Fibroblast of skin of right quadriceps (primary cell): Measurements from ENCODE around the gene PTPRH.

Source experiments
- DNase-seq: peaks from one replicate; pipeline ENCODE4 v3.0.0-alpha.2; 2013

The PTPRH gene

GRCh38 chr19:55208880-55209692 is at the start of gene PTPRH:
Gene PTPRH (minus strand): TSS chr19:55209501. CDS start chr19:55209433, 68 bp downstream.
- DNase-seq: no peak

- no peak for DNase-seq
These were observed 49.2 kb upstream of the PTPRH start for GRCh38 chr19:55258476-55258827.

- no peak for DNase-seq
These were observed 48.4 kb upstream of the PTPRH start for GRCh38 chr19:55257461-55258420.

GRCh38 chr19:55256562-55257460 is 47.5 kb upstream of the PTPRH start:
- no peak for DNase-seq

GRCh38 chr19:55255618-55256423 is 46.5 kb upstream of the PTPRH start:
- DNase-seq: peak; percentile 23

- no peak for DNase-seq
These were observed 45.3 kb upstream of the PTPRH start for GRCh38 chr19:55254625-55254977.

- DNase-seq: no peak
These were observed 44.7 kb upstream of the PTPRH start for GRCh38 chr19:55253842-55254624.

GRCh38 chr19:55252760-55253663 is 43.7 kb upstream of the PTPRH start:
- no peak for DNase-seq

GRCh38 chr19:55251341-55252081 is 42.2 kb upstream of the PTPRH start:
- DNase-seq: peak; percentile 23

- DNase-seq: no peak
These were observed 41.1 kb upstream of the PTPRH start for GRCh38 chr19:55250262-55251036.

GRCh38 chr19:55249841-55250240 is 40.5 kb upstream of the PTPRH start:
- no peak for DNase-seq

- no peak for DNase-seq
These were observed 39.4 kb upstream of the PTPRH start for GRCh38 chr19:55248704-55249103.

- no peak for DNase-seq
These were observed 38.9 kb upstream of the PTPRH start for GRCh38 chr19:55248166-55248675.

- no peak for DNase-seq
These were observed 38.4 kb upstream of the PTPRH start for GRCh38 chr19:55247621-55248099.

GRCh38 chr19:55246462-55247451 is 37.5 kb upstream of the PTPRH start:
- DNase-seq: no peak

- no peak for DNase-seq
These were observed 36.1 kb upstream of the PTPRH start for GRCh38 chr19:55245236-55245904.
